ENCODE data around the gene TOMM6. TPM values are rescaled to one million over a fixed set of nuclear protein-coding genes. Genes with fewer than 3 reads are reported as not detected.

Gene TOMM6
- total RNA-seq, 1 experiment from 2014 or later, result 234 TPM

GRCh38 chr6:41824571-41825569 lies 37.4 kb downstream of the TOMM6 start:
- Histone ChIP-seq H3K9me3 (ENCODE audit: control insufficient read depth, insufficient read depth, low read depth, low read length) (no peaks in the 10 kb centered on the region), H3K36me3 (ENCODE audit: control insufficient read depth, insufficient read depth, low read length) (no peaks in the 10 kb centered on the region), H3K4me1 (ENCODE audit: control insufficient read depth, insufficient read depth, low read length) (no peaks in the 10 kb centered on the region), H3K4me3 (ENCODE audit: low read depth in 2 of 2, low read length in 2 of 2) (no peak overlapping the region), H3K27me3 (ENCODE audit: control insufficient read depth, insufficient read depth, low read length) (no peaks in the 10 kb centered on the region), H3K27ac (ENCODE audit: low read length) (no peak overlapping the region)
- intact Hi-C loops (cut with micrococcal nuclease; ENCODE audit: unreplicated experiment), result no loop called here
- in situ Hi-C loops (cut with HindIII; ENCODE audit: low pct_unique_long_range_greater_than_20kb, low sequenced_read_pairs), result no loop called here
- DNase-seq (ENCODE audit: low read depth, low spot score), result no peak
- no TSS peak for BruUV-seq (replicated peaks)
- CTCF ChIA-PET, result no interaction called here
- POLR2A ChIA-PET, result interaction anchor here (0.7 kb wide), 1 partner anchor 1029 kb away, joined by 7 read pairs; no protein-coding TSS in a partner anchor
- ATAC-seq, result no peak
- TF ChIP-seq CTCF (IDR thresholded peaks at IDR 0.05) (no peak), SIN3A (IDR thresholded peaks at IDR 0.05; ENCODE audit: borderline replicate concordance, insufficient read depth, low read depth, low read length) (no peak), REST (IDR thresholded peaks at IDR 0.05; ENCODE audit: insufficient read depth in 1 of 2, low read depth in 2 of 2, low read length in 1 of 2) (no peak), TCF7L2 (IDR thresholded peaks at IDR 0.05; ENCODE audit: low read depth, low read length) (no peak), POLR2AphosphoS5 (IDR thresholded peaks at IDR 0.05; ENCODE audit: low read depth, low read length) (no peak)

- TF ChIP-seq SIN3A (IDR thresholded peaks at IDR 0.05; ENCODE audit: borderline replicate concordance, insufficient read depth, low read depth, low read length) (no peak), POLR2AphosphoS5 (IDR thresholded peaks at IDR 0.05; ENCODE audit: low read depth, low read length) (no peak), REST (IDR thresholded peaks at IDR 0.05; ENCODE audit: insufficient read depth in 1 of 2, low read depth in 2 of 2, low read length in 1 of 2) (no peak), TCF7L2 (IDR thresholded peaks at IDR 0.05; ENCODE audit: low read depth, low read length) (no peak), CTCF (IDR thresholded peaks at IDR 0.05) (no peak)
- intact Hi-C loops (cut with micrococcal nuclease; ENCODE audit: unreplicated experiment) (no loop called here), in situ Hi-C loops (cut with HindIII; ENCODE audit: low pct_unique_long_range_greater_than_20kb, low sequenced_read_pairs) (no loop called here)
- ATAC-seq (no peak), DNase-seq (ENCODE audit: low read depth, low spot score) (no peak)
- Histone ChIP-seq H3K9me3 (ENCODE audit: control insufficient read depth, insufficient read depth, low read depth, low read length) (no peaks in the 10 kb centered on the region), H3K4me1 (ENCODE audit: control insufficient read depth, insufficient read depth, low read length) (no peaks in the 10 kb centered on the region), H3K36me3 (ENCODE audit: control insufficient read depth, insufficient read depth, low read length) (no peaks in the 10 kb centered on the region), H3K4me3 (ENCODE audit: low read depth in 2 of 2, low read length in 2 of 2) (no peak overlapping the region), H3K27ac (ENCODE audit: low read length) (no peak overlapping the region), H3K27me3 (ENCODE audit: control insufficient read depth, insufficient read depth, low read length) (no peaks in the 10 kb centered on the region)
- POLR2A ChIA-PET, result no interaction called here
- no TSS peak for BruUV-seq (replicated peaks)
- CTCF ChIA-PET, result no interaction called here
Observed at GRCh38 chr6:41826343-41827022, 39.0 kb downstream of the TOMM6 start.
